H1 (cell line): ENCODE data around the gene SMOC2. TPM values are rescaled to one million over a fixed set of nuclear protein-coding genes. Genes with fewer than 3 reads are reported as not detected.

Experiments
- CTCF ChIA-PET: fragments of 300-600 bp; sonication (Branson Sonifier 250); formaldehyde crosslinking; loops from one replicate; lab custom pipeline; 2021; ENCODE audit not compliant: partially characterized antibody; lab: Charles Lee
- POLR2A ChIA-PET: fragments of 300-600 bp; sonication (Branson Sonifier 250); formaldehyde crosslinking; loops from one replicate; lab custom pipeline; 2021; ENCODE audit warnings: inconsistent platforms; ENCODE audit not compliant: partially characterized antibody; lab: Charles Lee
- DNase-seq, 2 experiments: peaks; one replicate each; pipeline versions ENCODE4 v3.0.0 to v3.0.0-alpha.2; 2010 to 2022; ENCODE audit warnings: low spot score in 2 of 2, low read depth in 1 of 2, mixed read lengths in 1 of 2
- FAIRE-seq: peaks from 2 replicates; lab custom pipeline; 2011; peaks lifted over from hg19 to GRCh38; lab: Jason Lieb, UNC
- H2AFZ ChIP-seq: 2 replicates; pipeline ENCODE4 v1.8.1; 2012; ENCODE audit warnings: low read length, inconsistent platforms
- H2AK5ac ChIP-seq: 2 replicates; pipeline ENCODE4 v1.6.1; 2013; ENCODE audit warnings: low read depth, low read length
- H2BK120ac ChIP-seq: replicated peaks from 2 replicates; pipeline ENCODE3; 2013; ENCODE audit warnings: low read depth, low read length, inconsistent platforms
- H2BK12ac ChIP-seq: 2 replicates; pipeline ENCODE4 v1.6.1; 2013; ENCODE audit warnings: low read depth, low read length
- H2BK15ac ChIP-seq: 2 replicates; pipeline ENCODE4 v1.6.1; 2013; ENCODE audit warnings: low read length
- H2BK20ac ChIP-seq: 2 replicates; pipeline ENCODE4 v1.6.1; 2013; ENCODE audit warnings: low read length
- H2BK5ac ChIP-seq: 2 replicates; pipeline ENCODE4 v1.6.1; 2013; ENCODE audit warnings: low read depth, low read length
- H3K14ac ChIP-seq: 2 replicates; pipeline ENCODE4 v1.6.1; 2013; ENCODE audit warnings: inconsistent platforms; ENCODE audit not compliant: insufficient read length
- H3K18ac ChIP-seq: 2 replicates; pipeline ENCODE4 v1.6.1; 2013; ENCODE audit warnings: low read length; ENCODE audit errors: extremely low read depth
- H3K23ac ChIP-seq: 2 replicates; pipeline ENCODE4 v1.6.1; 2013; ENCODE audit warnings: inconsistent platforms; ENCODE audit not compliant: insufficient read length
- H3K23me2 ChIP-seq: 2 replicates; pipeline ENCODE4 v1.6.1; 2013; ENCODE audit warnings: low read depth, low read length
- H3K27ac ChIP-seq: 2 replicates; pipeline ENCODE4 v1.6.1; 2011; ENCODE audit warnings: low read depth, low read length, inconsistent platforms
- H3K27me3 ChIP-seq, 4 experiments: replicated peaks in 1 of 4; 1 replicate in 1 of 4; 2 replicates in 3 of 4; pipeline versions ENCODE4 v1.6.1 to v1.8.1; 2011 to 2013; ENCODE audit warnings: low read length in 3 of 4, mild to moderate bottlenecking in 3 of 4, inconsistent platforms in 2 of 4, mixed read lengths in 2 of 4, moderate library complexity in 1 of 4; ENCODE audit not compliant: control insufficient read depth in 3 of 4, insufficient read depth in 3 of 4; ENCODE audit errors: extremely low read depth in 1 of 4
- H3K36me3 ChIP-seq, 4 experiments: 2 replicates each; pipeline versions ENCODE4 v1.6.1 to v1.8.1; 2011 to 2013; ENCODE audit warnings: mild to moderate bottlenecking in 4 of 4, low read length in 3 of 4, moderate library complexity in 2 of 4, control low read depth in 1 of 4, inconsistent platforms in 1 of 4; ENCODE audit not compliant: insufficient read depth in 4 of 4, control insufficient read depth in 2 of 4
- H3K4ac ChIP-seq: replicated peaks from 2 replicates; pipeline ENCODE3; 2013; ENCODE audit warnings: low read length, low read depth, mixed read lengths, inconsistent platforms; ENCODE audit not compliant: insufficient read length
- H3K4me1 ChIP-seq, 4 experiments: replicated peaks in 1 of 4; 1 replicate in 1 of 4; 2 replicates in 3 of 4; pipeline versions ENCODE4 v1.6.1 to v1.8.1; 2011 to 2013; ENCODE audit warnings: low read length in 3 of 4, inconsistent platforms in 2 of 4, mixed read lengths in 1 of 4; ENCODE audit not compliant: insufficient read depth in 4 of 4, control insufficient read depth in 3 of 4
- H3K4me2 ChIP-seq, 2 experiments: 2 replicates each; pipeline versions ENCODE4 v1.6.1 to v1.8.1; 2011 to 2013; ENCODE audit warnings: low read depth in 2 of 2, low read length in 2 of 2, control low read depth in 1 of 2, inconsistent platforms in 1 of 2, mild to moderate bottlenecking in 1 of 2; ENCODE audit not compliant: insufficient read depth in 1 of 2
- H3K4me3 ChIP-seq, 4 experiments: fragments of 200-600, 300-600 bp in 1 of 4; sonication (generic), shearing (Covaris generic), sonication (Bioruptor Twin) in 1 of 4; 2 replicates each; pipeline versions ENCODE4 v1.5.1 to v1.8.1; 2011 to 2016; ENCODE audit warnings: low read length in 4 of 4, low read depth in 3 of 4, control low read depth in 2 of 4, inconsistent platforms in 2 of 4, mild to moderate bottlenecking in 2 of 4, mixed read lengths in 1 of 4, moderate library complexity in 1 of 4; ENCODE audit not compliant: insufficient read depth in 2 of 4; ENCODE audit errors: extremely low read depth in 1 of 4
- H3K56ac ChIP-seq: replicated peaks from 2 replicates; pipeline ENCODE3; 2013; ENCODE audit warnings: low read depth, mild to moderate bottlenecking, mixed read lengths, low read length, inconsistent platforms; ENCODE audit not compliant: insufficient read length
- H3K79me1 ChIP-seq: 2 replicates; pipeline ENCODE4 v1.6.1; 2013; ENCODE audit warnings: low read depth, low read length, control low read depth
- H3K79me2 ChIP-seq, 2 experiments: 2 replicates each; pipeline versions ENCODE4 v1.6.1 to v1.8.1; 2012 to 2013; ENCODE audit warnings: low read length in 2 of 2, mild to moderate bottlenecking in 2 of 2, inconsistent platforms in 1 of 2; ENCODE audit not compliant: insufficient read depth in 2 of 2, control insufficient read depth in 1 of 2
- H3K9ac ChIP-seq, 4 experiments: replicated peaks in 1 of 4; 1 replicate in 1 of 4; 2 replicates in 3 of 4; pipeline versions ENCODE4 v1.6.1 to v1.8.1; 2011 to 2013; ENCODE audit warnings: low read depth in 3 of 4, low read length in 3 of 4, control low read depth in 2 of 4, mild to moderate bottlenecking in 2 of 4, moderate library complexity in 2 of 4, inconsistent platforms in 1 of 4; ENCODE audit errors: extremely low read depth in 1 of 4
- H3K9me3 ChIP-seq, 2 experiments: 2 replicates each; pipeline versions ENCODE4 v1.6.1 to v1.8.1; 2012 to 2013; ENCODE audit warnings: mild to moderate bottlenecking in 2 of 2, moderate library complexity in 2 of 2, control low read depth in 1 of 2, inconsistent platforms in 1 of 2, low read depth in 1 of 2, low read length in 1 of 2, mixed read lengths in 1 of 2; ENCODE audit not compliant: insufficient read depth in 2 of 2
- H4K20me1 ChIP-seq, 2 experiments: replicated peaks in 1 of 2; 2 replicates each; pipeline versions ENCODE3 to v1.8.1; 2011 to 2013; ENCODE audit warnings: inconsistent platforms in 2 of 2, low read length in 2 of 2, mild to moderate bottlenecking in 1 of 2; ENCODE audit not compliant: insufficient read depth in 2 of 2, control insufficient read depth in 1 of 2
- H4K5ac ChIP-seq: 2 replicates; pipeline ENCODE4 v1.6.1; 2013; ENCODE audit warnings: low read length, low read depth, mixed read lengths, inconsistent platforms; ENCODE audit not compliant: insufficient read length
- H4K8ac ChIP-seq: 2 replicates; pipeline ENCODE4 v1.8.0; 2013; ENCODE audit warnings: mild to moderate bottlenecking, moderate library complexity, low read length, inconsistent platforms; ENCODE audit not compliant: insufficient read depth; ENCODE audit errors: extremely low read depth
- H4K91ac ChIP-seq: replicated peaks from 2 replicates; pipeline ENCODE3; 2013; ENCODE audit warnings: low read length, mixed read lengths, inconsistent platforms; ENCODE audit not compliant: insufficient read length
- POLR2A ChIP-seq, 2 experiments: IDR thresholded peaks; 1 replicate in 1 of 2; 2 replicates in 1 of 2; pipeline ENCODE4 v1.6.1; 2011; ENCODE audit warnings: low read depth in 2 of 2, low read length in 2 of 2, mild to moderate bottlenecking in 2 of 2; ENCODE audit errors: control extremely low read depth in 1 of 2
- SP1 ChIP-seq: IDR thresholded peaks from 2 replicates; pipeline ENCODE4 v1.6.1; 2011; ENCODE audit warnings: low read depth, low read length
- WGBS, 2 experiments: shearing (Covaris generic) in 1 of 2; methylation state at CpG; one replicate each; pipeline versions ENCODE4 v1.1.6 to v1.1.7; 2013 to 2015; ENCODE audit warnings: low lambda C conversion rate in 2 of 2, mixed read lengths in 2 of 2, inconsistent platforms in 1 of 2, low coverage in 1 of 2, missing lambda C conversion rate in 1 of 2; ENCODE audit not compliant: insufficient replicate concordance in 2 of 2, insufficient coverage in 1 of 2, insufficient read length in 1 of 2; ENCODE audit errors: extremely low coverage in 1 of 2, missing lambda C conversion rate in 1 of 2; 5-methylcytosine and 5-hydroxymethylcytosine counted together
- polyA plus RNA-seq, 7 experiments: library from polyadenylated mRNA; depleted of rRNA in 3 of 7; stranded (reverse) in 5 of 7; unstranded in 2 of 7; fragments of >200 nt in 5 of 7; fragments of 200-250 nt in 2 of 7; gene quantifications; 1 replicate in 5 of 7; 2 replicates in 1 of 7; 4 replicates in 1 of 7; pipeline versions ENCODE4 v1.2.1 to v1.2.3, GENCODE V29; 2011 to 2013; ENCODE audit warnings: missing spikeins in 2 of 7, mixed read lengths in 2 of 7
- total RNA-seq: library from RNA; stranded (reverse); fragmentation: NEBNext Ultra II Directional; extraction: Animal tissue kit (Norgen Biotek cat#: 25700); gene quantifications from 2 replicates; pipeline ENCODE4 v1.2.1, GENCODE V29; 2021

Gene SMOC2
- total and polyA plus RNA-seq, 2 of the 8 experiments (the other 6 are each of a cell fraction or from before 2014, with no cell fraction given): 7.7 to 8.5 TPM

DNA sequence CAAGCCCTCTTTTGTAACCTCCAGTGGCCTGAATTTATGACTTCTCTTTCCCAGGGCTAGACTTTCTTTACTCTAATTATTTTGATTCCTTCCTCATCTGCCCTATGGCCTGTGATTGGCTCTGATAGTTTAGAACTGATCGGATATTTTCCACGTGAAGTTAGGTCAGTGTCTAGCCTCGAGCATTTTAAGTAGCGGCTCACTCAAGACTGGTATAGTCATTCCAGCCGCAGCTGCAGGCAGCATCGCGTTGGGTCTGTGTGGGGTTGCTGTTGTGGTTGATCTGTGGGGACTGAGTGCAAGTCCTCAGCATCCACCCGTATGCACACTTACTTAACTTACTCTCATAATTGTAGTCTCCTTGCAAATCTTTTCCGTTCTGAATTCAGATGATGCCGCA lies 105.7 kb downstream of the SMOC2 start:
- H4K5ac ChIP-seq: no peak overlapping the region
- H3K27me3 ChIP-seq: no peaks in the 10 kb centered on the region
- no peaks in the 10 kb centered on the region for H3K79me1 ChIP-seq
- FAIRE-seq (no peak), DNase-seq (no peak)
- no peak overlapping the region for H3K23ac ChIP-seq
- no peaks in the 10 kb centered on the region for H4K20me1 ChIP-seq
- no peak overlapping the region for H2AK5ac ChIP-seq
- H4K91ac ChIP-seq: peak overlapping the region; percentile 22
- no peak overlapping the region for H3K4me3 ChIP-seq
- H3K9ac ChIP-seq: no peak overlapping the region
- H3K4ac ChIP-seq: no peak overlapping the region
- H2BK5ac ChIP-seq: no peak overlapping the region
- no peak overlapping the region for H3K18ac ChIP-seq
- H3K9me3 ChIP-seq: no peaks in the 10 kb centered on the region
- no peak overlapping the region for H2BK12ac ChIP-seq
- H3K4me2 ChIP-seq: no peak overlapping the region
- no peaks in the 10 kb centered on the region for H3K36me3 ChIP-seq
- ChIA-PET CTCF (interaction anchor here (1.4 kb wide), 1 partner anchor 14 kb away, joined by 4 read pairs; no protein-coding TSS in a partner anchor), POLR2A (no interaction called here)
- H2BK15ac ChIP-seq: no peak overlapping the region
- no peak overlapping the region for H2BK120ac ChIP-seq
- H2AFZ ChIP-seq: no peak overlapping the region
- no peak overlapping the region for H2BK20ac ChIP-seq
- peak overlapping the region; percentile 4; the same call in 1 of the 2 replicates for H4K8ac ChIP-seq
- H3K27ac ChIP-seq: no peak overlapping the region
- 95% methylated on average over 10 of the region's 10 CpGs; no CpG with 5 or more reads in 1 of the 2 experiments for WGBS, 2 experiments
- no peaks in the 10 kb centered on the region for H3K79me2 ChIP-seq
- H3K56ac ChIP-seq: no peak overlapping the region
- H3K14ac ChIP-seq: no peak overlapping the region
- H3K23me2 ChIP-seq: no peaks in the 10 kb centered on the region; the same call in 1 of the 2 replicates
- H3K4me1 ChIP-seq: peaks cover 0 to 4% (median 2%) of the 10 kb centered on the region in 4 experiments; a peak in 3 of 7 replicates
- no peak for TF ChIP-seq POLR2A (IDR thresholded peaks at IDR 0.05; ENCODE audit: control extremely low read depth in 1 of 2, low read depth in 2 of 2, low read length in 2 of 2)
- TF ChIP-seq SP1: no peak
